ENCODE measurements around the gene PLEKHA6. TPM values are rescaled to one million over a fixed set of nuclear protein-coding genes. Genes with fewer than 3 reads are reported as not detected.

PLEKHA6 gene
- total and polyA plus RNA-seq, 8 donors: 5.1 to 24.4 (median 16.1) TPM

DNA sequence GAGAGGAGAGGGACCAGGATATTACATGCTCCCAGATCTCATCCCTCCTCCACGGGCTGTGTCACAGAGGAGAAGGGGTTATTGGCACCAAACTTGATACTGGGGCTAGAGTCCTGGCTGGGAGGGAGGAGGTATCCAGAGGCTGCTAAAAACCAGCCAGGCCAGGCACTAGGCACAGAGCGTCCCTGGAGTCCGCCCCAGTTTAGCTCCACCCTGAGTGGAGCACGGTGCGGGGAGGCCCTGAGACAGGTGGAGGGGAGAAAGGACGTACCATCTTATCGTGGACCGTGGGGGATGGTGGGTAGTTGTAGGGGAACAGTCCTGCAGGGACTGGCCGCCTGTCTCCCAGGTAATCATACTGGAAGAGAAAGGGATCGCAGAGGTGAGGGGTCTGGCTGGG is 103.2 kb downstream of the PLEKHA6 start:
- no peak for DNase-seq
- no peak for ATAC-seq
- intact Hi-C loops (cut with DNase I): no loop called here
- Histone ChIP-seq H3K27me3 (no peaks in the 10 kb centered on the region), H3K27ac (no peak overlapping the region), H3K9me3 (no peaks in the 10 kb centered on the region), H3K4me3 (no peak overlapping the region), H3K36me3 (no peaks in the 10 kb centered on the region), H3K4me1 (peaks cover 0 to 3% of the 10 kb centered on the region in 2 donors)
- TF ChIP-seq, protein P1, sequence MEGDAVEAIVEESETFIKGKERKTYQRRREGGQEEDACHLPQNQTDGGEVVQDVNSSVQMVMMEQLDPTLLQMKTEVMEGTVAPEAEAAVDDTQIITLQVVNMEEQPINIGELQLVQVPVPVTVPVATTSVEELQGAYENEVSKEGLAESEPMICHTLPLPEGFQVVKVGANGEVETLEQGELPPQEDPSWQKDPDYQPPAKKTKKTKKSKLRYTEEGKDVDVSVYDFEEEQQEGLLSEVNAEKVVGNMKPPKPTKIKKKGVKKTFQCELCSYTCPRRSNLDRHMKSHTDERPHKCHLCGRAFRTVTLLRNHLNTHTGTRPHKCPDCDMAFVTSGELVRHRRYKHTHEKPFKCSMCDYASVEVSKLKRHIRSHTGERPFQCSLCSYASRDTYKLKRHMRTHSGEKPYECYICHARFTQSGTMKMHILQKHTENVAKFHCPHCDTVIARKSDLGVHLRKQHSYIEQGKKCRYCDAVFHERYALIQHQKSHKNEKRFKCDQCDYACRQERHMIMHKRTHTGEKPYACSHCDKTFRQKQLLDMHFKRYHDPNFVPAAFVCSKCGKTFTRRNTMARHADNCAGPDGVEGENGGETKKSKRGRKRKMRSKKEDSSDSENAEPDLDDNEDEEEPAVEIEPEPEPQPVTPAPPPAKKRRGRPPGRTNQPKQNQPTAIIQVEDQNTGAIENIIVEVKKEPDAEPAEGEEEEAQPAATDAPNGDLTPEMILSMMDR (IDR thresholded peaks at IDR 0.05): no peak

DNA sequence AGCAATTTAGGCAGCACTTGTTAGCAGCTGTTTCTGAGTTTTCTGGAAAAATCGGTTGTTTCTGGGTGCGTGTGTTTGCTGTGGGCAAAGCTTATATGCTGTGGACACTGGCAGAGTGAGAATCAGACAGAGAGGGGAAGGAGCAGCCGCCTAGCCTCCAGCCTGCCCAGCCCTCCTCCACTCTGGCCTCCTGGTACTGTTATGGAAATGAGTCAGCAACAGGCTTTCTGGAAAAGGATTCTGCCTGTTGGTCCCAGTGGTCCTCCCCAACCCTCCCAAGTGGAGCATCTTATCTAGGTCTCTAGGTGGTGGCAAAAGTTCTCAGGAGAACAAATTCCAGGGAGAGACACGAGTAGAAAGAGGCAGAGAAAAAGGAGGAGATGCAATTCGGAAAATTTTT is 103.8 kb downstream of the PLEKHA6 start:
- Histone ChIP-seq H3K9me3 (no peaks in the 10 kb centered on the region), H3K36me3 (no peaks in the 10 kb centered on the region)
- intact Hi-C loops (cut with DNase I): no loop called here

DNA sequence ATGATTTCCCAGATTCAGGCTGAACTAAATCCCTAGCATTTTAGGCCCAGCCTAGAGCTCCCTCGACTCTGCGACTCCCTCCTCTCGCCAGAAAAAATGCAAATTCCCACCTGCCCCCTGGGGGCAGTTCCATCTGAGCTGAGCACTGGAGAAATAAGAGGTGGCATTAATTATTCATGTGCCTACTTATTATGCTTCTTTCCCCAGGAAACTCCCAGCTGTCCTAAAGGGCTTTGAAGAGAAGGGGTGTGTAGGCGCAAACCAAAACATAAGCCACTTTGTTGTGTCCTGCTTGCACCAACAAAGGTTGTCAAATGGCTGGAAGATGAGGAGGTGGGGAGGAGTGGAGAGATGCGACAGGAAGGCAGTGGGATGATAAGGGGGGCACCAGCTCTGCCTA is 104.5 kb downstream of the PLEKHA6 start:
- TF ChIP-seq, protein P1 (IDR thresholded peaks at IDR 0.05): no peak

More for the DNA sequence above, 103.8 kb downstream of the PLEKHA6 start:
- no peak overlapping the region for H3K4me3 ChIP-seq
- DNase-seq: no peak
- no peak overlapping the region for H3K27ac ChIP-seq
- ATAC-seq: no peak
- TF ChIP-seq, protein P1 (IDR thresholded peaks at IDR 0.05): no peak
- peaks cover 0 to 3% of the 10 kb centered on the region in 2 donors for H3K4me1 ChIP-seq
- no peaks in the 10 kb centered on the region for H3K27me3 ChIP-seq

DNA sequence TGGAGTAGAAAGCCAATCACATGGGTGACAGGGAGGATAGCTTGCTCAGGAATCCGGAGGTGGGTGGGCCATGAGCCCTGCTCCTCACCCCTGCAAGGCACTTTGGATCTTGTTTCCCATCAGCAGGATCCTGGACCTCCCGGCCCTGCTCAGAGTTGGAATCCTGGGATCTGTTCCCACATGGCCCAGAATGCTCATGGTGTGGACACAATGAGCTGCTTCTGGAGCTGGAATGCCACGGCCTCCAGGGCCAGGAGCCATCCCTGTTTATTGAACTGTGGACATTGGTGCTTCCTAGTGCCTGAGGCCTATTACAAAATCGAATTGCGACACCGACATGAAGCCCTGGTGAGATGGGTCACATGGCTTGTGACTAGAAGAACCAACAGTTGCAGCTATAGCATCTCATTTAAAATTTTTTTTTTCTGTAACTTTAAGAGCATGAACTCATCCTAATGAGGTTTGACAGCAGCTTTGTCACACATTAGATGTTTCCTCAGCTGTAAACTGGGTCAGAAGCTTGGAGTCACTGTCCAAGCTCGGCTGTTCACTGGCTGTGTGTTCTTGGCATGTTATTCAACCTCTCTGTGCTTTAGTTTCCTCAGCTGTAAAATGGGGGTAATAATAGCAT is 105.6 kb downstream of the PLEKHA6 start:
- DNase-seq (no peak), ATAC-seq (peak; percentile 56)
- H3K36me3 ChIP-seq: no peaks in the 10 kb centered on the region
- H3K4me1 ChIP-seq: peaks cover 0 to 3% of the 10 kb centered on the region in 2 donors
- H3K9me3 ChIP-seq: no peaks in the 10 kb centered on the region
- no peak overlapping the region for H3K27ac ChIP-seq
- TF ChIP-seq, protein P1 (IDR thresholded peaks at IDR 0.05): no peak
- intact Hi-C loops (cut with DNase I): no loop called here
- no peaks in the 10 kb centered on the region for H3K27me3 ChIP-seq
- H3K4me3 ChIP-seq: no peak overlapping the region

More for the DNA sequence above, 104.5 kb downstream of the PLEKHA6 start:
- DNase-seq (no peak), ATAC-seq (no peak)
- Histone ChIP-seq H3K9me3 (no peaks in the 10 kb centered on the region), H3K4me1 (peaks cover 0 to 3% of the 10 kb centered on the region in 2 donors), H3K27me3 (no peaks in the 10 kb centered on the region), H3K36me3 (no peaks in the 10 kb centered on the region), H3K4me3 (no peak overlapping the region), H3K27ac (no peak overlapping the region)
- intact Hi-C loops (cut with DNase I): no loop called here

DNA sequence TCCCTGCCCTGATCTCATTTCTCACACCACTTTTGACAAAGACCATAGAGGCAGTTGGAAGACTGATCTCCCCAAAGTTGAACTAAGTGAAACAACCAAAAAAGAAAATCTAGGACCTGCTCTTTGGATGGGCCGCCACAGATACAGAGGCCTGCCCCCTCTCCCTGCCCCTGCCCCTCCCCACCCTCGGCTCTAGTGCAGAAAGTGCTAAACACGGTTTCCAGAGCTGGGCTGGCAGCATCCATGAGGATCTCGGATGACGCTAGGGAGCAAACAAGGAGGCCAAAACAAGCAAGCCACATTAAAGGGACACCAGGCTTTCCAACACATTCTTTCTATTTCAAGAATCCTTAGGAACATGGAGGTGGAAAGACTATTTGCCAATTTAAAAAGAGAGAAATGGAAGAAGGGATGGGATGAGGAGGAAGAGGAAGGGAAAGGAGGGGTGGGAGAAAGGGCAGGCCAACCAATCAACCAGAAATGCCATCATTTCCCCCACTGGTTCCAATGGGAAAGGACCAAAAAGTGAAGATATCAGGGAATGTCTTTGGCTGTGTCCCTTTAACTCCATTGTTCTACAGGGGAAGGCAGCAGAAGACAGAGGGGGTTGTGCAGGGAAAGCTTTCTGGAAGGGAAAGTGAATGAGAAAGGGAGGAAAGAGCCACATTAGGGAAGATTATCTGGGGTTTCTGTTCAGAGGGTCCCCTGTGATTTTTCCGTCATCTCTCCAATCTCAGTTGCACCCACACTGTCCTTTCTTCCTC is 107.6 kb downstream of the PLEKHA6 start:
- no peaks in the 10 kb centered on the region for H3K9me3 ChIP-seq
- intact Hi-C loops (cut with DNase I): no loop called here
- H3K27ac ChIP-seq: no peak overlapping the region
- TF ChIP-seq, protein P1 (IDR thresholded peaks at IDR 0.05): no peak
- no peaks in the 10 kb centered on the region for H3K36me3 ChIP-seq
- no peaks in the 10 kb centered on the region for H3K27me3 ChIP-seq
- H3K4me1 ChIP-seq: peaks cover 0 to 3% of the 10 kb centered on the region in 2 donors
- DNase-seq: no peak
- H3K4me3 ChIP-seq: no peak overlapping the region
- no peak for ATAC-seq
